HepG2 (cell line): ENCODE data around the gene TMEM44. TPM values are rescaled to one million over a fixed set of nuclear protein-coding genes. Genes with fewer than 3 reads are reported as not detected.

ENCODE experiments used
- ATAC-seq: fragments of 200-7000 bp; cut with Tn5 transposase; 3 replicates; pipeline ENCODE4 v1.9.1; 2020; ENCODE audit warnings: mild to moderate bottlenecking, moderate library complexity
- BruUV-seq: library from RNA; stranded (reverse); fragments of 400-500 nt; replicated peaks from 2 replicates; lab custom pipeline; 2021; lab: Mats Ljungman, UMichigan
- CTCF ChIA-PET: fragments of 300-600 bp; formaldehyde crosslinking; extraction: SDS; loops from one replicate; lab custom pipeline; 2021; ENCODE audit warnings: low total read pairs, inconsistent platforms, low intra/inter-chr PET ratio; lab: Yijun Ruan, JAX
- POLR2A ChIA-PET: fragments of 350-600 bp; sonication (Branson Sonifier 250); formaldehyde crosslinking; loops from one replicate; lab custom pipeline; 2020; ENCODE audit warnings: antibody characterized with exemption, inconsistent platforms; lab: Yijun Ruan, JAX
- DNase-seq: peaks from one replicate; pipeline ENCODE4 v3.0.0-alpha.2; 2015; ENCODE audit warnings: low spot score
- FAIRE-seq: peaks from 3 replicates; lab custom pipeline; 2011; peaks lifted over from hg19 to GRCh38; lab: Jason Lieb, UNC
- H2AFZ ChIP-seq: one replicate; pipeline ENCODE4 v1.6.1; 2011; ENCODE audit warnings: low read length, inconsistent platforms
- H3K27ac ChIP-seq: fragments of 300-600 bp; 3 replicates; pipeline ENCODE4 v1.8.0; 2011; ENCODE audit warnings: mixed run types, mild to moderate bottlenecking, mixed read lengths, low read length, inconsistent platforms; ENCODE audit not compliant: insufficient read depth; ENCODE audit errors: extremely low read length
- H3K27me3 ChIP-seq, 2 experiments: fragments of 200-600 bp in 1 of 2; 2 replicates in 1 of 2; 3 replicates in 1 of 2; pipeline versions ENCODE4 v1.6.0 to v1.8.0; 2011; ENCODE audit warnings: low read length in 2 of 2, mild to moderate bottlenecking in 2 of 2, moderate library complexity in 2 of 2, inconsistent platforms in 1 of 2; ENCODE audit not compliant: insufficient read depth in 2 of 2, control insufficient read depth in 1 of 2
- H3K36me3 ChIP-seq, 2 experiments: fragments of 200-600 bp in 1 of 2; replicated peaks in 1 of 2; 2 replicates in 1 of 2; 3 replicates in 1 of 2; pipeline versions ENCODE4 v1.5.1 to v1.8.0; 2011; ENCODE audit warnings: low read length in 2 of 2, inconsistent platforms in 1 of 2; ENCODE audit not compliant: insufficient read depth in 2 of 2, control insufficient read depth in 1 of 2
- H3K4me1 ChIP-seq: 2 replicates; pipeline ENCODE4 v1.5.1; 2012; ENCODE audit warnings: low read length, inconsistent platforms; ENCODE audit not compliant: insufficient read depth
- H3K4me2 ChIP-seq: 2 replicates; pipeline ENCODE4 v1.6.0; 2011; ENCODE audit warnings: low read depth, low read length, inconsistent platforms
- H3K4me3 ChIP-seq, 3 experiments: fragments of 200-600 bp in 1 of 3; sonication (generic), shearing (Covaris generic) in 1 of 3; replicated peaks in 1 of 3; 2 replicates each; pipeline ENCODE4 v1.5.1; 2011 to 2016; ENCODE audit warnings: low read length in 3 of 3, inconsistent platforms in 2 of 3, low read depth in 2 of 3, mild to moderate bottlenecking in 2 of 3, control low read depth in 1 of 3, mixed read lengths in 1 of 3; ENCODE audit not compliant: insufficient read depth in 1 of 3
- H3K79me2 ChIP-seq: one replicate; pipeline ENCODE4 v1.6.1; 2011; ENCODE audit warnings: low read length, inconsistent platforms; ENCODE audit not compliant: insufficient read depth
- H3K9ac ChIP-seq: 2 replicates; pipeline ENCODE4 v1.6.0; 2011; ENCODE audit warnings: mild to moderate bottlenecking, low read depth, low read length, inconsistent platforms; ENCODE audit not compliant: insufficient read depth
- H3K9me3 ChIP-seq: 2 replicates; pipeline ENCODE4 v1.5.1; 2012; ENCODE audit warnings: mild to moderate bottlenecking, low read length
- H4K20me1 ChIP-seq: 2 replicates; pipeline ENCODE4 v1.6.0; 2011; ENCODE audit warnings: inconsistent platforms, mild to moderate bottlenecking, low read length, moderate library complexity; ENCODE audit not compliant: insufficient read depth
- ATF6 ChIP-seq: sonication (generic); formaldehyde crosslinking; conservative IDR thresholded peaks from 2 replicates; pipeline ENCODE4 v1.4.0; 2020; ENCODE audit warnings: missing genetic modification reagents
- CENPT ChIP-seq: sonication (generic); formaldehyde crosslinking; IDR thresholded peaks from 2 replicates; pipeline ENCODE4 v1.8.0; 2022; ENCODE audit warnings: low read depth, mild to moderate bottlenecking, moderate library complexity, missing genetic modification reagents
- ELF1 ChIP-seq: sonication (generic); formaldehyde crosslinking; IDR thresholded peaks from 2 replicates; pipeline ENCODE4 v1.4.0; 2020; ENCODE audit warnings: missing genetic modification reagents
- GABPB1 ChIP-seq: IDR thresholded peaks from 2 replicates; pipeline ENCODE4 v1.6.1; 2016; ENCODE audit warnings: mild to moderate bottlenecking, missing genetic modification reagents, moderate library complexity, missing compliant biosample characterization
- KAT2B ChIP-seq: fragments of 150-350 bp; IDR thresholded peaks from 2 replicates; pipeline ENCODE4 v1.6.1; 2014; ENCODE audit warnings: low read depth, low read length, borderline replicate concordance
- KAT8 ChIP-seq: IDR thresholded peaks from 2 replicates; pipeline ENCODE4 v1.6.1; 2016; ENCODE audit warnings: missing genetic modification reagents, missing compliant biosample characterization
- MED13 ChIP-seq: sonication (generic); formaldehyde crosslinking; IDR thresholded peaks from 2 replicates; pipeline ENCODE4 v1.5.0; 2020; ENCODE audit warnings: missing genetic modification reagents
- MLLT10 ChIP-seq: sonication (generic); formaldehyde crosslinking; IDR thresholded peaks from 2 replicates; pipeline ENCODE4 v1.4.0; 2020; ENCODE audit warnings: missing genetic modification reagents
- NR2F6 ChIP-seq, 2 experiments: IDR thresholded peaks; 2 replicates each; pipeline ENCODE4 v1.6.1; 2016; ENCODE audit warnings: antibody characterized with exemption in 1 of 2, mild to moderate bottlenecking in 1 of 2
- ONECUT2 ChIP-seq: sonication (generic); formaldehyde crosslinking; IDR thresholded peaks from 2 replicates; pipeline ENCODE4 v1.4.0; 2020; ENCODE audit warnings: missing genetic modification reagents
- POLR2A ChIP-seq, 2 experiments: IDR thresholded peaks; 2 replicates each; pipeline ENCODE4 v1.6.1; 2011; ENCODE audit warnings: low read depth in 2 of 2, low read length in 2 of 2, mild to moderate bottlenecking in 1 of 2, moderate library complexity in 1 of 2; ENCODE audit not compliant: insufficient read depth in 1 of 2
- SALL1 ChIP-seq: sonication (generic); formaldehyde crosslinking; IDR thresholded peaks from 2 replicates; pipeline ENCODE4 v1.8.0; 2022; ENCODE audit warnings: mild to moderate bottlenecking, missing genetic modification reagents
- TBX2 ChIP-seq: sonication (generic); formaldehyde crosslinking; IDR thresholded peaks from 2 replicates; pipeline ENCODE4 v1.5.0; 2020; ENCODE audit warnings: missing genetic modification reagents, mild to moderate bottlenecking, borderline replicate concordance
- TFAP4 ChIP-seq: sonication (generic); IDR thresholded peaks from 2 replicates; pipeline ENCODE4 v1.6.1; 2016; ENCODE audit warnings: low read depth, borderline replicate concordance
- ZNF281 ChIP-seq: sonication (generic); formaldehyde crosslinking; IDR thresholded peaks from 2 replicates; pipeline ENCODE4 v1.4.0; 2020; ENCODE audit warnings: missing genetic modification reagents, borderline replicate concordance
- ZNF563 ChIP-seq: sonication (generic); formaldehyde crosslinking; IDR thresholded peaks from 2 replicates; pipeline ENCODE4 v1.8.0; 2022; ENCODE audit warnings: mild to moderate bottlenecking, moderate library complexity, missing genetic modification reagents
- WGBS: methylation state at CpG from one replicate; pipeline ENCODE4 v1.1.6; 2017; ENCODE audit warnings: low lambda C conversion rate; 5-methylcytosine and 5-hydroxymethylcytosine counted together
- in situ Hi-C: cut with HindIII; loops from 2 replicates; pipeline ENCODE4 v1.10.0; 2017; ENCODE audit warnings: low pct_unique_long_range_greater_than_20kb; ENCODE audit not compliant: extremely low pct_ligation_motif_present
- intact Hi-C: fragments of 100-400 bp; cut with micrococcal nuclease; formaldehyde crosslinking; loops from one replicate; pipeline ENCODE4 v1.10.0; 2022; ENCODE audit not compliant: unreplicated experiment
- polyA plus RNA-seq, 8 experiments: library from polyadenylated mRNA; depleted of rRNA in 3 of 8; stranded (reverse) in 7 of 8; unstranded in 1 of 8; fragments of >200 nt; fragmentation: Illumina TruSeq in 4 of 8; extraction: Trizol in 4 of 8; gene quantifications; 2 replicates each; pipeline versions ENCODE4 v1.2.1 to v1.2.3, GENCODE V29; 2011 to 2016; ENCODE audit warnings: low read depth in 4 of 8, missing spikeins in 1 of 8, mixed read lengths in 1 of 8; ENCODE audit not compliant: insufficient read depth in 1 of 8
- total RNA-seq, 5 experiments: library from RNA; depleted of rRNA; stranded (reverse); fragments of >200 nt; fragmentation: Illumina TruSeq; extraction: Trizol; gene quantifications; 2 replicates each; pipeline ENCODE4 v1.2.3, GENCODE V29; 2016; ENCODE audit warnings: low read depth in 1 of 5

The TMEM44 gene
- total and polyA plus RNA-seq, 2 of the 13 experiments (the other 11 are each of a cell fraction or from before 2014, with no cell fraction given), result 7.3 to 13.8 TPM

- H4K20me1 ChIP-seq, result no peaks in the 10 kb centered on the region
- H3K4me1 ChIP-seq, result peaks cover 54% of the 10 kb centered on the region
- in situ Hi-C loops, result no loop called here
- DNase-seq, result peak; percentile 30
- no TSS peak for BruUV-seq
- peak overlapping the region; percentile 89 for H3K4me2 ChIP-seq
- peak; percentile 74 for ATAC-seq
- intact Hi-C loops, result no loop called here
- H3K9me3 ChIP-seq, result no peaks in the 10 kb centered on the region
- no peak for FAIRE-seq
- H3K4me3 ChIP-seq, result peak overlapping the region; percentile 42 to 60 (median 55)
- no peaks in the 10 kb centered on the region for H3K79me2 ChIP-seq
- no peaks in the 10 kb centered on the region for H3K36me3 ChIP-seq
- peak overlapping the region; percentile 18 for H3K9ac ChIP-seq
- peak overlapping the region; percentile 50 for H2AFZ ChIP-seq
- 19% methylated on average over 8 of the region's 13 CpGs for WGBS
- H3K27me3 ChIP-seq, result no peaks in the 10 kb centered on the region
- ChIA-PET POLR2A (interaction anchor here (0.6 to 3.2 kb wide), 11 partner anchors 10 to 160 kb away, joined by 3 to 17 read pairs (median 3); no protein-coding TSS in a partner anchor), CTCF (no interaction called here)
- H3K27ac ChIP-seq, result no peak overlapping the region
- TF ChIP-seq SALL1 (CRISPR knock-in tag) (peak; percentile 35; the same call in 1 of the 2 replicates), TBX2 (CRISPR knock-in tag) (peak; percentile 6; the same call in 1 of the 2 replicates), GABPB1 (CRISPR knock-in tag) (peak; percentile 49), MLLT10 (CRISPR knock-in tag) (no peak), POLR2A (IDR thresholded peaks at IDR 0.05; ENCODE audit: insufficient read depth in 1 of 2, low read depth in 2 of 2, low read length in 2 of 2) (0 out of 4 replicates have a peak, but pooled peaks of 1 of the 2 experiments have one; percentile 35), ZNF563 (CRISPR knock-in tag) (no peak), CENPT (CRISPR knock-in tag) (no peak), NR2F6 (IDR thresholded peaks at IDR 0.05) (peak; percentile 23; the same call in 1 of the 2 replicates), NR2F6 (CRISPR knock-in tag; IDR thresholded peaks at IDR 0.05) (no peak), ONECUT2 (CRISPR knock-in tag) (no peak), ELF1 (CRISPR knock-in tag) (peak; percentile 63), KAT8 (peak; percentile 59; the same call in 1 of the 2 replicates), TFAP4 (peak; percentile 48; the same call in 1 of the 2 replicates), KAT2B (no peak), ZNF281 (CRISPR knock-in tag) (peak; percentile 32; the same call in 1 of the 2 replicates), MED13 (CRISPR knock-in tag) (no peak), ATF6 (CRISPR knock-in tag) (no peak)
Observed at GRCh38 chr3:194556086-194557056, 76.8 kb downstream of the TMEM44 start.
